HG03457 (cell line): ENCODE results near the gene FAM229A.
A peak's percentile ranks its signal among the peaks of the same experiment; 100 is the strongest.
"Not testable (repeated sequence)": the region's sequence is repeated elsewhere in the genome, so short reads cannot be mapped to it uniquely, and the experiment has no call there.

Experiments
- ATAC-seq: cut with Tn5 transposase; IDR thresholded peaks from one replicate; pipeline ENCODE4 v1.9.1; 2021; ENCODE audit warnings: moderate number of reproducible peaks; ENCODE audit not compliant: unreplicated experiment

FAM229A gene

GRCh38 chr1:32362474-32363313 lies at the start of gene FAM229A, which contains the start of gene TSSK3:
TSS of gene FAM229A (minus strand) at chr1:32362485. CDS start at chr1:32362091, 394 bp downstream.
TSS of gene TSSK3 (plus strand) at chr1:32362539. CDS start at chr1:32362702, 163 bp downstream.
- ATAC-seq = no peak

GRCh38 chr1:32411261-32411660 lies 49.0 kb upstream of the FAM229A start:
- no peak for ATAC-seq

GRCh38 chr1:32406629-32407111 lies 44.4 kb upstream of the FAM229A start:
- no peak for ATAC-seq

- no peak for ATAC-seq
Measured at GRCh38 chr1:32405672-32406467, 43.6 kb upstream of the FAM229A start.

GRCh38 chr1:32404946-32405345 lies 42.7 kb upstream of the FAM229A start:
- no peak for ATAC-seq

- ATAC-seq = no peak
Measured at GRCh38 chr1:32400876-32401631, 38.8 kb upstream of the FAM229A start.

GRCh38 chr1:32399843-32400242 lies 37.6 kb upstream of the FAM229A start:
- ATAC-seq = no peak

- ATAC-seq = no peak
Measured at GRCh38 chr1:32398401-32398800, 36.1 kb upstream of the FAM229A start.

GRCh38 chr1:32396524-32396923 lies 34.2 kb upstream of the FAM229A start:
- ATAC-seq = not testable (repeated sequence)

- no peak for ATAC-seq
Measured at GRCh38 chr1:32394890-32395432, 32.7 kb upstream of the FAM229A start.

GRCh38 chr1:32394141-32394889 lies 32.0 kb upstream of the FAM229A start, which contains the start of gene BSDC1:
TSS of gene BSDC1 (minus strand) at chr1:32394441. CDS start at chr1:32394414, 27 bp downstream.
- ATAC-seq = peak; percentile 83

GRCh38 chr1:32393832-32394140 lies 31.5 kb upstream of the FAM229A start:
- no peak for ATAC-seq

GRCh38 chr1:32393136-32393535 lies 30.9 kb upstream of the FAM229A start:
- ATAC-seq = no peak

GRCh38 chr1:32392325-32392724 lies 30.0 kb upstream of the FAM229A start:
- no peak for ATAC-seq

- ATAC-seq = no peak
Measured at GRCh38 chr1:32390904-32391870, 28.9 kb upstream of the FAM229A start.

GRCh38 chr1:32388641-32389040 lies 26.4 kb upstream of the FAM229A start:
- ATAC-seq = no peak

- no peak for ATAC-seq
Measured at GRCh38 chr1:32386676-32387392, 24.5 kb upstream of the FAM229A start.

- no peak for ATAC-seq
Measured at GRCh38 chr1:32380057-32380456, 17.8 kb upstream of the FAM229A start.
